ENCODE data around the gene CPE.

CPE gene

GRCh38 chr4:165404696-165405095, 25.9 kb downstream of the CPE start:
- H2BK5ac ChIP-seq (ENCODE audit: low read length): no peak overlapping the region
- H2AK5ac ChIP-seq (ENCODE audit: low read length): no peak overlapping the region
- H4K8ac ChIP-seq (ENCODE audit: low read depth, low read length): no peak overlapping the region
- H3K36me3 ChIP-seq (ENCODE audit: control insufficient read depth, insufficient read depth, low read length): no peaks in the 10 kb centered on the region
- H2BK15ac ChIP-seq (replicated peaks; ENCODE audit: low read depth): no peak overlapping the region
- DNase-seq: no peak
- no peaks in the 10 kb centered on the region for H3K79me2 ChIP-seq (ENCODE audit: control insufficient read depth, insufficient read depth, low read length)
- no peak overlapping the region for H4K5ac ChIP-seq (ENCODE audit: low read length)
- H3K9ac ChIP-seq (ENCODE audit: low read length): no peak overlapping the region
- no peak overlapping the region for H2BK120ac ChIP-seq (ENCODE audit: low read depth, low read length)
- H3K4me1 ChIP-seq (ENCODE audit: control insufficient read depth, low read depth, low read length): no peaks in the 10 kb centered on the region
- no peak overlapping the region for H3K4me3 ChIP-seq (ENCODE audit: low read length)
- no peaks in the 10 kb centered on the region for H3K27me3 ChIP-seq (ENCODE audit: insufficient read depth, low read length, poor library complexity)
- H3K56ac ChIP-seq (ENCODE audit: low read length): no peak overlapping the region
- H3K79me1 ChIP-seq (ENCODE audit: low read length): no peaks in the 10 kb centered on the region
- H3K27ac ChIP-seq (ENCODE audit: low read depth, low read length): no peak overlapping the region
- H3K4me2 ChIP-seq (ENCODE audit: low read length): no peak overlapping the region
- no peak overlapping the region for H3K18ac ChIP-seq (ENCODE audit: low read length)
- no peak overlapping the region for H3K23ac ChIP-seq (ENCODE audit: low read length)
- WGBS (ENCODE audit: extremely low coverage, insufficient coverage, low lambda C conversion rate): no CpG with 5 or more reads among the region's 4 CpGs
- H3K4ac ChIP-seq (ENCODE audit: low read depth, low read length): no peak overlapping the region

GRCh38 chr4:165410214-165410613, 31.4 kb downstream of the CPE start:
- no peak overlapping the region for H3K56ac ChIP-seq (ENCODE audit: low read length)
- H3K4me2 ChIP-seq (ENCODE audit: low read length): no peak overlapping the region
- H2AK5ac ChIP-seq (ENCODE audit: low read length): no peak overlapping the region
- no peak overlapping the region for H4K5ac ChIP-seq (ENCODE audit: low read length)
- no peak overlapping the region for H3K4me3 ChIP-seq (ENCODE audit: low read length)
- no peaks in the 10 kb centered on the region for H3K4me1 ChIP-seq (ENCODE audit: control insufficient read depth, low read depth, low read length)
- no peak overlapping the region for H2BK120ac ChIP-seq (ENCODE audit: low read depth, low read length)
- no CpG with 5 or more reads among the region's 2 CpGs for WGBS (ENCODE audit: extremely low coverage, insufficient coverage, low lambda C conversion rate)
- H3K9ac ChIP-seq (ENCODE audit: low read length): no peak overlapping the region
- no peak for DNase-seq
- H3K79me1 ChIP-seq (ENCODE audit: low read length): no peaks in the 10 kb centered on the region
- no peaks in the 10 kb centered on the region for H3K36me3 ChIP-seq (ENCODE audit: control insufficient read depth, insufficient read depth, low read length)
- no peak overlapping the region for H4K8ac ChIP-seq (ENCODE audit: low read depth, low read length)
- H3K4ac ChIP-seq (ENCODE audit: low read depth, low read length): no peak overlapping the region
- no peak overlapping the region for H2BK5ac ChIP-seq (ENCODE audit: low read length)
- H3K23ac ChIP-seq (ENCODE audit: low read length): no peak overlapping the region
- no peak overlapping the region for H3K18ac ChIP-seq (ENCODE audit: low read length)
- H3K27ac ChIP-seq (ENCODE audit: low read depth, low read length): no peak overlapping the region
- H3K27me3 ChIP-seq (ENCODE audit: insufficient read depth, low read length, poor library complexity): no peaks in the 10 kb centered on the region
- H3K79me2 ChIP-seq (ENCODE audit: control insufficient read depth, insufficient read depth, low read length): no peaks in the 10 kb centered on the region
- no peak overlapping the region for H2BK15ac ChIP-seq (replicated peaks; ENCODE audit: low read depth)

- no peak overlapping the region for H3K9ac ChIP-seq (ENCODE audit: low read length)
- H3K79me2 ChIP-seq (ENCODE audit: control insufficient read depth, insufficient read depth, low read length): no peaks in the 10 kb centered on the region
- no peak overlapping the region for H3K18ac ChIP-seq (ENCODE audit: low read length)
- DNase-seq: no peak
- no peaks in the 10 kb centered on the region for H3K79me1 ChIP-seq (ENCODE audit: low read length)
- H3K4me3 ChIP-seq (ENCODE audit: low read length): no peak overlapping the region
- H3K4ac ChIP-seq (ENCODE audit: low read depth, low read length): no peak overlapping the region
- no peak overlapping the region for H3K27ac ChIP-seq (ENCODE audit: low read depth, low read length)
- no peaks in the 10 kb centered on the region for H3K36me3 ChIP-seq (ENCODE audit: control insufficient read depth, insufficient read depth, low read length)
- no peak overlapping the region for H4K5ac ChIP-seq (ENCODE audit: low read length)
- no peak overlapping the region for H3K23ac ChIP-seq (ENCODE audit: low read length)
- H4K8ac ChIP-seq (ENCODE audit: low read depth, low read length): no peak overlapping the region
- no peak overlapping the region for H2BK15ac ChIP-seq (replicated peaks; ENCODE audit: low read depth)
- no peak overlapping the region for H2BK5ac ChIP-seq (ENCODE audit: low read length)
- WGBS (ENCODE audit: extremely low coverage, insufficient coverage, low lambda C conversion rate): no CpG with 5 or more reads among the region's 10 CpGs
- H2BK120ac ChIP-seq (ENCODE audit: low read depth, low read length): no peak overlapping the region
- no peak overlapping the region for H3K4me2 ChIP-seq (ENCODE audit: low read length)
- H3K56ac ChIP-seq (ENCODE audit: low read length): no peak overlapping the region
- no peaks in the 10 kb centered on the region for H3K4me1 ChIP-seq (ENCODE audit: control insufficient read depth, low read depth, low read length)
- no peak overlapping the region for H2AK5ac ChIP-seq (ENCODE audit: low read length)
- H3K27me3 ChIP-seq (ENCODE audit: insufficient read depth, low read length, poor library complexity): no peaks in the 10 kb centered on the region
Observed at GRCh38 chr4:165415910-165416309, 37.1 kb downstream of the CPE start.

GRCh38 chr4:165418073-165418472, 39.3 kb downstream of the CPE start:
- Histone ChIP-seq H4K8ac (ENCODE audit: low read depth, low read length) (no peak overlapping the region), H4K5ac (ENCODE audit: low read length) (no peak overlapping the region), H2BK5ac (ENCODE audit: low read length) (no peak overlapping the region), H3K27me3 (ENCODE audit: insufficient read depth, low read length, poor library complexity) (no peaks in the 10 kb centered on the region), H3K23ac (ENCODE audit: low read length) (no peak overlapping the region), H3K4ac (ENCODE audit: low read depth, low read length) (no peak overlapping the region), H3K36me3 (ENCODE audit: control insufficient read depth, insufficient read depth, low read length) (no peaks in the 10 kb centered on the region), H3K4me2 (ENCODE audit: low read length) (no peak overlapping the region), H3K18ac (ENCODE audit: low read length) (no peak overlapping the region), H3K79me1 (ENCODE audit: low read length) (no peaks in the 10 kb centered on the region), H3K4me3 (ENCODE audit: low read length) (no peak overlapping the region), H2BK15ac (replicated peaks; ENCODE audit: low read depth) (no peak overlapping the region), H3K56ac (ENCODE audit: low read length) (no peak overlapping the region), H3K9ac (ENCODE audit: low read length) (no peak overlapping the region), H3K79me2 (ENCODE audit: control insufficient read depth, insufficient read depth, low read length) (no peaks in the 10 kb centered on the region), H3K27ac (ENCODE audit: low read depth, low read length) (no peak overlapping the region), H3K4me1 (ENCODE audit: control insufficient read depth, low read depth, low read length) (no peaks in the 10 kb centered on the region), H2AK5ac (ENCODE audit: low read length) (no peak overlapping the region), H2BK120ac (ENCODE audit: low read depth, low read length) (no peak overlapping the region)
- WGBS (ENCODE audit: extremely low coverage, insufficient coverage, low lambda C conversion rate): no CpG with 5 or more reads among the region's 1 CpG
- DNase-seq: no peak

GRCh38 chr4:165425629-165426028, 46.8 kb downstream of the CPE start:
- H3K9ac ChIP-seq (ENCODE audit: low read length): no peak overlapping the region
- H2AK5ac ChIP-seq (ENCODE audit: low read length): no peak overlapping the region
- no peak overlapping the region for H3K4ac ChIP-seq (ENCODE audit: low read depth, low read length)
- H3K18ac ChIP-seq (ENCODE audit: low read length): no peak overlapping the region
- H3K4me1 ChIP-seq (ENCODE audit: control insufficient read depth, low read depth, low read length): no peaks in the 10 kb centered on the region
- H2BK15ac ChIP-seq (replicated peaks; ENCODE audit: low read depth): no peak overlapping the region
- H4K5ac ChIP-seq (ENCODE audit: low read length): no peak overlapping the region
- no peak overlapping the region for H2BK120ac ChIP-seq (ENCODE audit: low read depth, low read length)
- no peaks in the 10 kb centered on the region for H3K79me2 ChIP-seq (ENCODE audit: control insufficient read depth, insufficient read depth, low read length)
- no peak overlapping the region for H4K8ac ChIP-seq (ENCODE audit: low read depth, low read length)
- H2BK5ac ChIP-seq (ENCODE audit: low read length): no peak overlapping the region
- no peak overlapping the region for H3K4me3 ChIP-seq (ENCODE audit: low read length)
- H3K56ac ChIP-seq (ENCODE audit: low read length): no peak overlapping the region
- no peak for DNase-seq
- H3K27ac ChIP-seq (ENCODE audit: low read depth, low read length): no peak overlapping the region
- no peak overlapping the region for H3K23ac ChIP-seq (ENCODE audit: low read length)
- H3K27me3 ChIP-seq (ENCODE audit: insufficient read depth, low read length, poor library complexity): no peaks in the 10 kb centered on the region
- H3K4me2 ChIP-seq (ENCODE audit: low read length): no peak overlapping the region
- no peaks in the 10 kb centered on the region for H3K79me1 ChIP-seq (ENCODE audit: low read length)
- H3K36me3 ChIP-seq (ENCODE audit: control insufficient read depth, insufficient read depth, low read length): no peaks in the 10 kb centered on the region

- no peak overlapping the region for H2BK120ac ChIP-seq (ENCODE audit: low read depth, low read length)
- H3K36me3 ChIP-seq (ENCODE audit: control insufficient read depth, insufficient read depth, low read length): no peaks in the 10 kb centered on the region
- H3K18ac ChIP-seq (ENCODE audit: low read length): no peak overlapping the region
- no peak overlapping the region for H3K4ac ChIP-seq (ENCODE audit: low read depth, low read length)
- H3K4me2 ChIP-seq (ENCODE audit: low read length): no peak overlapping the region
- H2BK5ac ChIP-seq (ENCODE audit: low read length): no peak overlapping the region
- no peak overlapping the region for H3K56ac ChIP-seq (ENCODE audit: low read length)
- no peak overlapping the region for H3K4me3 ChIP-seq (ENCODE audit: low read length)
- DNase-seq: no peak
- no peak overlapping the region for H4K5ac ChIP-seq (ENCODE audit: low read length)
- no peaks in the 10 kb centered on the region for H3K79me2 ChIP-seq (ENCODE audit: control insufficient read depth, insufficient read depth, low read length)
- H3K79me1 ChIP-seq (ENCODE audit: low read length): no peaks in the 10 kb centered on the region
- no CpG with 5 or more reads among the region's 1 CpG for WGBS (ENCODE audit: extremely low coverage, insufficient coverage, low lambda C conversion rate)
- H3K9ac ChIP-seq (ENCODE audit: low read length): no peak overlapping the region
- H3K4me1 ChIP-seq (ENCODE audit: control insufficient read depth, low read depth, low read length): no peaks in the 10 kb centered on the region
- no peak overlapping the region for H3K23ac ChIP-seq (ENCODE audit: low read length)
- no peak overlapping the region for H4K8ac ChIP-seq (ENCODE audit: low read depth, low read length)
- no peaks in the 10 kb centered on the region for H3K27me3 ChIP-seq (ENCODE audit: insufficient read depth, low read length, poor library complexity)
- no peak overlapping the region for H2BK15ac ChIP-seq (replicated peaks; ENCODE audit: low read depth)
- no peak overlapping the region for H2AK5ac ChIP-seq (ENCODE audit: low read length)
- no peak overlapping the region for H3K27ac ChIP-seq (ENCODE audit: low read depth, low read length)
Observed at GRCh38 chr4:165426331-165426730, 47.5 kb downstream of the CPE start.
